HepG2 (cell line): ENCODE measurements around the gene HRC.

Source experiments
- CHD4 ChIP-seq: fragments of 200-600 bp; sonication (generic); IDR thresholded peaks from 2 replicates; pipeline ENCODE4 v1.7.0; 2017; ENCODE audit warnings: mild to moderate bottlenecking, low read length, borderline replicate concordance
- HMGXB4 ChIP-seq, 2 experiments: sonication (generic) in 1 of 2; formaldehyde crosslinking in 1 of 2; IDR thresholded peaks; 2 replicates each; pipeline versions ENCODE4 v1.4.0 to v1.6.1; 2018 to 2020; ENCODE audit warnings: missing genetic modification reagents in 2 of 2, borderline replicate concordance in 1 of 2, low read depth in 1 of 2, mild to moderate bottlenecking in 1 of 2, missing biosample characterization in 1 of 2
- JUNB ChIP-seq: sonication (generic); formaldehyde crosslinking; IDR thresholded peaks from 2 replicates; pipeline ENCODE4 v1.8.0; 2022; ENCODE audit warnings: missing genetic modification reagents, mild to moderate bottlenecking, borderline replicate concordance
- MAZ ChIP-seq, 2 experiments: sonication (generic) in 1 of 2; formaldehyde crosslinking in 1 of 2; IDR thresholded peaks; 2 replicates each; pipeline versions ENCODE4 v1.5.0 to v1.6.1; 2012 to 2020; ENCODE audit warnings: low read depth in 2 of 2, mild to moderate bottlenecking in 2 of 2, borderline replicate concordance in 1 of 2, improper control_type of control experiment in 1 of 2, low read length in 1 of 2, missing genetic modification reagents in 1 of 2, moderate library complexity in 1 of 2
- MXI1 ChIP-seq: IDR thresholded peaks from 3 replicates; pipeline ENCODE4 v1.6.1; 2012; ENCODE audit warnings: low read depth, low read length, inconsistent platforms, borderline replicate concordance
- SMARCE1 ChIP-seq: fragments of 450-650 bp; IDR thresholded peaks from 2 replicates; pipeline ENCODE4 v1.6.1; 2017; ENCODE audit warnings: borderline replicate concordance
- ZNF451 ChIP-seq: sonication (generic); formaldehyde crosslinking; IDR thresholded peaks from 2 replicates; pipeline ENCODE4 v1.5.0; 2020; ENCODE audit warnings: mild to moderate bottlenecking, missing genetic modification reagents
- ZNF781 ChIP-seq: sonication (generic); formaldehyde crosslinking; IDR thresholded peaks from 2 replicates; pipeline ENCODE4 v1.5.1; 2020; ENCODE audit warnings: borderline replicate concordance, mild to moderate bottlenecking, missing genetic modification reagents; ENCODE audit errors: not compliant biosample characterization
- TF ChIP-seq, protein P1 (sequence below): sonication (generic); formaldehyde crosslinking; IDR thresholded peaks from 2 replicates; pipeline ENCODE4 v1.5.0; 2020; ENCODE audit warnings: mild to moderate bottlenecking, missing genetic modification reagents, moderate library complexity

- TF ChIP-seq JUNB (no peak), CHD4 (no peak), ZNF451 (CRISPR knock-in tag) (no peak), ZNF781 (CRISPR knock-in tag) (no peak), HMGXB4 (CRISPR knock-in tag; IDR thresholded peaks at IDR 0.05; ENCODE audit: borderline replicate concordance in 1 of 2, low read depth in 1 of 2) (no peak), MAZ (IDR thresholded peaks at IDR 0.05; ENCODE audit: borderline replicate concordance, low read depth, low read length) (no peak), MAZ (CRISPR knock-in tag; IDR thresholded peaks at IDR 0.05; ENCODE audit: low read depth) (no peak), SMARCE1 (no peak), MXI1 (no peak)
- TF ChIP-seq, protein P1, sequence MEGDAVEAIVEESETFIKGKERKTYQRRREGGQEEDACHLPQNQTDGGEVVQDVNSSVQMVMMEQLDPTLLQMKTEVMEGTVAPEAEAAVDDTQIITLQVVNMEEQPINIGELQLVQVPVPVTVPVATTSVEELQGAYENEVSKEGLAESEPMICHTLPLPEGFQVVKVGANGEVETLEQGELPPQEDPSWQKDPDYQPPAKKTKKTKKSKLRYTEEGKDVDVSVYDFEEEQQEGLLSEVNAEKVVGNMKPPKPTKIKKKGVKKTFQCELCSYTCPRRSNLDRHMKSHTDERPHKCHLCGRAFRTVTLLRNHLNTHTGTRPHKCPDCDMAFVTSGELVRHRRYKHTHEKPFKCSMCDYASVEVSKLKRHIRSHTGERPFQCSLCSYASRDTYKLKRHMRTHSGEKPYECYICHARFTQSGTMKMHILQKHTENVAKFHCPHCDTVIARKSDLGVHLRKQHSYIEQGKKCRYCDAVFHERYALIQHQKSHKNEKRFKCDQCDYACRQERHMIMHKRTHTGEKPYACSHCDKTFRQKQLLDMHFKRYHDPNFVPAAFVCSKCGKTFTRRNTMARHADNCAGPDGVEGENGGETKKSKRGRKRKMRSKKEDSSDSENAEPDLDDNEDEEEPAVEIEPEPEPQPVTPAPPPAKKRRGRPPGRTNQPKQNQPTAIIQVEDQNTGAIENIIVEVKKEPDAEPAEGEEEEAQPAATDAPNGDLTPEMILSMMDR (CRISPR knock-in tag) = no peak
Measured at GRCh38 chr19:49142866-49143335, 12.3 kb downstream of the HRC start.
